ENCODE measurements around the gene PRR33.

PRR33 gene

DNA sequence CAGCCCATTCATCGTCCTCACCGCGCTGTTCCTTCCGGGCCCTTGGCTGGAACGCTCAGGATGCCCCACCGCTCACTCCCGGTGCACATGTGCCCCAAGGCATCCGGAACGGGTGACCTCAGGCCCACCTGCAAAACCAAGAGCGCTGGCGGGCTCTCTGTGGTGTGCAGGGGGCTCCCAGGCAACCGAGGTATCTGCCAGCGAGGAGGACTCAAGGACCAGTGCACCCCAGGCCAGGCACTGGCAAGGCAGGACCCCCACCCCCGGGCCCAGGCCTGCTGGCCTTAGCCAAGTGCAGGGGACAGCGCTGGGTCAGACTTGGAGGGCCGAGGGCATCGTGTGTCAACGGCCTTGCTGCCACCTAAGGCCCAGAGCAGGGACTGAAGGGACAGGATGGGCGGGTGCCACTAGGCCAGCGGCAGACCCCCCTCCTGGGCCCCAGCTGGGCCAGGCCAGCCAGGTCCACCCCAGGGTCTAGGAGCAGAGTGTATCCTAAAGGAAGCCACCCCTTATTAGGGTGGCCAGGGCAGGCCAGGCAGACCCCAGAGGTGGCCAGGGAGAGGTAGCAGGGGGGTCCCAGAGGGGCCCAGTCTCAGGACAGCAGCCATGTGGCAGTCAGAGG is 36.3 kb upstream of the PRR33 start:
- DNase-seq (ENCODE audit: low read depth): no peak

DNA sequence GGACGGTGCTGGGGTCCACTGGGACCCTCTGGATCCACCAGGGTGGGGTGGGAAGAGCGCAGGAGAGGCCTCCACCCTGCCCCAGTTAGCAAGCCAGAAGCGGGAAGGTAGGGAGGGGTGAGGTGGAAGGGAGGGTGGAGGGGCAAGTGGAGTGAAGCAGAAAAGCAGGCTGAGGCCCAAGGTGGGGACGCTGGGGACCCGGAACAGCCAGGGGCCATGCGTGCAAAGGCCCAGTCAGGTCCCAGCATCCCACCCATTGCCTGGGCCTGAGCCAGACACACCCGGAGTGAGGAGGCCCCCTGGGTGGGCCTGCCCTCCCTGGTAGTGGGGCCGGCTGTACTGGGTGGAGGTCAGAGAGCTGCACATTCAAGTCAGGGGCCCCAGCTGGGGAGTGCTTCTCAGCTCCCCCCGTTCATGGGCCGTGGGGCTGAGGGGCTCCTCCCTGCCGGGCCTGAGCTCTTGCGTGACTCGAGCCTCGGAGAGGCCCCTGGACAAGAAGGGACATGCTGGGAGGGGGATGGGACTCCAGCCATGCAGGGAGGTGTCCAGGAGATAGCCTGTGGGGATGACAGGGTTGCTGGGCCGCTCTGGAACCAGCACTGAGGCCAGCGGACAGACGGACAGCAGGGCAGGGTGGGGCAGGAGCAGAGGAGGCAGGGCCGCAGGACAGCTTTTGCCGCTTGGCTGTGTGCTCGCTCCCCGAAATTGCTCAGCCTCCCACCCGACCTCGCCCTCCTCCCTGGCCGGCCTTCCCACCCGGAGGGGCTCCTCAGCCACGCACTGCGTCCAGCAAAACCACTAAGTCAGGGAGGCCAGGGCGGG is 35.5 kb upstream of the PRR33 start:
- no peak for DNase-seq (ENCODE audit: low read depth)

DNA sequence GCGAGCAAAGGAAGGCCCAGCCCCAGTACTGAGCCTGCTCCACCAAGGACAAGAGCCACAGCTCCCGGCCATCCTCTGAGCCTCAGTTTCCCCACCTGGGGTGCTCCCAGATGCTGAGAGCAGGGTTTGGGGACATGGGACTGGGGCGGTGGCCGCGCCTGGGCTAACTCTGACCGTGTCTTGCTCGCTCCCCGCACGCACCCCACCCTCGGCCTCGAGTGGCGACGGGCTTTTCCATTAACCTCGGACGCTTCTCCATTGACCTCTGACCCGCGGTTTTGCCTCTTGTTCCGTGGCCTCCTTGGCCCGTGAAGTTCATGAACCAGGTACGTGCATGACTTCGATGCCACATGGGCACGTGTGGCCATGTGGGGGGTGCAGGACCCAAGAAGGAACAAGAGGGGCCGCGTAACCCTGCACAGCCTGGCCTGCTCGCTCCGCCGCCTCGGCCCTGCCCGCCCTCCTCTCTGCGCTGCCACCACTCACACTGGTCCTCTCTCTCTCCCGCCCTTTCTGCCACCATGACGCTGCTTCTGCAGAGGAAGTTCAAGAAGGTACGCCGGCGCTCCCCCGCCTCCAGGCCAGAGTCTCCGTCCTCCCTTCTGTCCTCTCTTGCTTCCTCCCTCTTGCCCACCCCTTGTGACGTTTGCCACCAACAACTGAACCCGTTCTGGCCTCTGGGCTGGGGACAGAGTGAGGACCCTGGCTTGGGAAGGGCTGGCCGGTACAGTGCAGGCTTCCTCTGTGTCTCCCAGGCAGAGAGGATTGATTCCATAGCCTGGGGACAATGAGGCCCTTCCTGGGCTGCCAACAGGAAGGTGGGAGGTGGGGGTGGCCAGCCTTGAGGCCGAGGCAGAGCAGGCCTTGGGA is 34.7 kb upstream of the PRR33 start:
- DNase-seq (ENCODE audit: low read depth): no peak

DNA sequence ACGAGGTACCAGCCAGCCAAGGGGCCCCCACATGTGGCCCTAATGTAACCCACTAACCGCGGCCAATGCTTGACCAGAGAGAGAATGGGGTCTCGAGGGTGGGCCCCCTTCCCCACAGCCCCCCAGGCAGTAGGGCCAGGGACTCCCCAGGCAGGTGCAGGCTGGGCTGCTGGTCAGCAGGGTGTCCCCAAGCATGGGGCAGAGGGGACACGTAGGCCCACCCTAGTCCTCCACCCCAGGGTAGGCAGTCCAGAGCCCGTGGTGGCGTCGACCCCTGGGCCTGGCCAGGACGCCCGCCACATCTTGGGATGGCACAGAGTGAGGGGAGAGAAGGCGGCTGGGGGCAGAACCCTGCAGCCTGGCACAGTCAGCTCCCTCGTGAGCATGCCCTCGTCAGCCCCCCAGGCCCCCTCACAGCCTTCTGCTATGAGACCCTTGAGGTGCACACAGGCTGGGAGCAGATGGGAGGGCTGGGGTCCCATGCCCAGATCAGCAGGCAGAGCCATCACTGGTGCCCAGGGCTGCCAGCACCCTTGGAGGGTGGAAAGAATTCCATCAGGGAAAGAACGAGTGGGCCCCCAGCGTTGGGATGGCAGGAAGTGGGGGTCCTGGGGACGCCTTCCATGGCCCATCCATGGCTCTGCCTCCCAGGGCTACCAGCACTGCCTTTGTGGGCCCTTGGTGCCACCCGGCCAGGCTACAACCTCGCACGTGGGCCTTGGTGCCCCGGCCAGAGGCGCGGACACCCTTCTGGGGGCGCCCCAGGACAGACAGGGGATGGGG is 33.9 kb upstream of the PRR33 start:
- DNase-seq (ENCODE audit: low read depth): no peak

DNA sequence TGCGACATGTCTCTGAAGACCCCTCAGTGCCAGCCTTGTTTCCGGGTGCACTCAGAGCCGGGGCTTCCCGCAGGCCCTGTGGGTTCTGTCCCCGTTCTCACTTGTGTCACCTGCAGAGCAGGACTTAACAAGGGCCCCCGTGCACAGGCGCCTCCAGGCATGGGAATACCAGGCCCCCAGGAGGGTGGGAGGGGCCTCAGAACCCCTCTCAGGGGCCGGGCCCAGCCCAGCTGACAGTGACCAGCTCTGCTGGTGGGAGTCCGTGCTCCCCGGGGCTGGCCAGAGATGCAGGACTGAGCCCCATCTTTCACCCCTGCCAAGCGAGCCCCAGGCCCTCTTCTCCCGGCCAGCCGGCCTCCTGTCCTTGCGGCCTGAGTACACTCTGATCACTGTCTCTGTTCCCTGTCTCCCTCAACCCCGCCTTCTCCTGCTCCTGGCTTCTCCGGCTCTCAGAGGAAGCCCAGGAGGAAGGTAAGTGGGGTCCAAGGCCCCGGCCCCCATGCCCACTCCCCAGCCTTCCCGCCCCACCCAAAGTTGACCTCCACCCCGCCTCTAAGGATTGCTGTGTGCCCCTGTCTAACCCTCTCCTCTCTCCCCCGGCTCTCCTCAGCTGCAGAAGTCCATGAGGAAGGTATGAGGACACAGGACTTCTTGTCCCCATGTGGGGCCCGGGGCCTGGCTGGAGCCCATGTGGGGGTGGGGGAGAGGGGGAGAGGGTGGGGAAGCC is 33.1 kb upstream of the PRR33 start:
- DNase-seq (ENCODE audit: low read depth): no peak

DNA sequence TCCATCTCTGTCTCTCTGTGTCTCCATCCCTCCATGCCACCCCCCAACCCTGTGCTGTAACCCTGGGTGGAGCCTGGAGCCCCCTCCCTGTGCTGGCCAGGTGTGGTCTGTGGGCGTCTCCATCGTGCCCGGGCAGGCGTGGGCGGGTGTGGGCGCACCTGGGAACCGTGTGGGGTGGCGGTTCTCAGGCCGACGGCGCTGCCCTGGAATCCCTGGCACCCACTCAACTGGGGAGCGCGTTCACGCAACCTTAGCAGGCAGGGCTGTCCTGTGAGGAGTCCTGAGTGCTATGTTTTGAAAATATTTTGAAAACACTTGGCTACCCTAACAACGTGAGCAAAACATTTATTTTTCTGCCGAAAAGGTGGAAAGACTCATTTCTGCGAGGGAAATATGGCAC is 32.5 kb upstream of the PRR33 start:
- DNase-seq (ENCODE audit: low read depth): no peak

DNA sequence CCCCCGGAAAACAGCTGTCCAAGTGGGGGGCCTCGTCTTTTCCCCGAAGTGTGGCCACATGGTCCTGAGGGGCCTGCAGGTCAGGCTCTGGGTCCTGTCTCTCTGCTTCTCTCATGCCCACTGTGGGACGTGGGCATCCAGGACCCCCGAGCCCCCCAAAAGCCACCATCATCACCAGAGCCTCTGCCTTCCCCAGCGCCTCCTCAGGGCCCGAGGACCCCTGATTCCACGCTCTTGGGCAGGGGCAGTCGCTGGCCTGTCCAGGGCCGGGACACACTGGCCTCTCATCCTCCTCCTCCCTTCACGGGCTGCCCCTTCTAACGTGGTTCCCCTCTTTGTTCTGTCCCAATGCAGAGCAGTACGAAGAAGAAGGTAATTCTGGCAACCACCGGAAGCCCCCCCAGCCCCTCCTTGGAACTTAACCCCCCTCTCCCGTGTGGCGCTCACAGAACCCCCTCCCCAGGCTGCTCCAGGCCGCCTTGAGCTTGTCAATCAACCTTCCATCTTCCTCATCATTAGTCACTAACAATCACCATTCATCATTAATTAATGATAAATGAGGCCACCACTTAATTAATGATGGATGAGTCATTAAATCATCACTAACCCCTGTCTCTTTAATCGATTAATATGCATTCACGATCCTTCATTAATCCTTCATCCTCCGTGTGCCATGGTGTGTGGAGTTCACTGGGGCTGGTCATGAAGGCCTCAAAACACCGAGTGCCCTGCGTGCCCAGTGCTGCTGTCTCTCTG is 31.7 kb upstream of the PRR33 start:
- DNase-seq (ENCODE audit: low read depth): no peak

DNA sequence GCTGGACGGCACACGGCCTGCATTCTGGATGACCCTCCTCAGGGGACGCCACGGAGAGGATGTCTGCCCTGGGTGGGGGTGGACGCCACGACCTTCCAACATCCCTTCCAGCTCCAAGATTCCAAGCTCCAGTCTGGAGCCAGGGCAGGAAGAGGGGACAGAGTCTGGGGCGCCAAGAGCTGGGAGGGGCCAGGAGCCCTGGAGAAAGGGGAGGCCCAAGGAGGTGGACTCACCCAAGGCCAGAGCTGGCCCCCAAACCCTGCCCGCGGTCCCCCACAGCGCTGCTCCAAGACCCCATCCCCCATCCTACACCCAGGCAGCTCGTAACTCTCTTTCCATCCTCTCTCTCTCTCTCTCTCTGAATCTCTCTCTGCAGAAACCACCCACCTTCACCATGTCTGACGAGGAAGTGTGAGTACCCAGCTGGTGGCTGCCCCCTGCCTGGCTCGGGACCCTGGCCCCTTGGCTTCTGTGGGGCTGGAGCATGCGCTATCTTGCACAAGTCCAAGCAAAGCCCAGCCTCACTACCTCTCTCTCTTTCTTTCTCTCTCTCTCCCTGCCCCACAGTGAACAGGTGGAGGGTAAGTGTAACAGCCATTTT is 30.9 kb upstream of the PRR33 start:
- no peak for DNase-seq (ENCODE audit: low read depth)

DNA sequence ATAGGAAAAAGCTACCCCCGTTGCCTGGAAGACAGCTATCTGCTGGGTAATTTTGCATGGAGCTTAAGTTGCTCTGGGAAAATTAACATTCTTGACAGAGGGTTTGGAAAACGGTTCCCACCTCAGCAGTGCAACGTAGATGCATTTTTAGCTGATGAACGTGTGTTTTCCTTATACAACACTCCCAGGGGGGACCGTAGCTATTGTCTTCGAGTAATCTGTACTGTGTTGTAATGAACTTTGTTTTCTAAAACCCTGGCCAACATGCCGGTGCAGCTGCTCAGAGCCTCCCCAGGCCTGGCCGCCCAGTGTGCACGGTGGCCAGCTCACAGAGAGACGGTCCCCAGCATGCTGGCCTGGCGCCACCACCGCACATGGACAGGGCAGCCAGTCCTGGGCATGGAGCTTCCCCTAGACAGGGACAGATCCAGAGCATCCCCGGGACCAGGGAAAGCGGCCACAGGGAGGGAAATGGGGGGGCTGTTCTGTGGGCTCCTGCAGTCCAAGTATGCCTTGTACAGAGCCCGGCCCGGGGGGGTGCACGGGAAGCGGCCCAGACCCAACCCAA is 30.0 kb upstream of the PRR33 start:
- no peak for DNase-seq (ENCODE audit: low read depth)

DNA sequence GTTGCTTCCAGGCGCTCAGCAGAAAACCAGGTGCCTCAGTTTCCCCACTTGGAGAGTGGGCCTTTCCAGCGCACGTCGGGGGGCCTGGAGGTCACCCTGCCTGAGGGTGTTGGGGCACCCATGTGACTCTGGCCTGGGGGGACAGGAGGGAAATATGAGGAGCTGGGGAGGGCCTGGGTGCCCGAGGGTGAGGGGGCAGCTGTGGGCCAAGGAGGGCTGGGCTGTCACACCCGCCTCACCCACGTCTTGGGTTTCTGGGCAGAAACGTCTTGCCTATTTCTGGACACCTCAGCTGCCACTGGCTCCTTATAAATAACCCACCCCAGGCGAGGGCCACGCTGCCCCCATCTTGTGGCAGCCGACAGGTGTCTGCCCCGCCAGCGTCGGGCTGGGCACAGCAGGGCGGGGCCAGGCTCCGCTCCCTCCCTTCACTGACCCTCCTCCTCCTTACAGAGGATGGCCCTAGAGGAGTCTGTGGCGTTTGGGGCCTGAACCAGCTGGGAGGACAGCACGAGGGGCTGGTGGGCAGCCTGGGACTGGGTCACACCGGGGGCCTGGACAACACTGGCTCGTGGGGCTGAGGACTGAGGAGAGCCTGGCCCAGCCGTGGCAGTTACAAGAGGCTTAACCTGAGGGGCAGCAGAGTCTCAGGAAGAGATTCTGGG is 29.3 kb upstream of the PRR33 start:
- DNase-seq (ENCODE audit: low read depth): no peak

DNA sequence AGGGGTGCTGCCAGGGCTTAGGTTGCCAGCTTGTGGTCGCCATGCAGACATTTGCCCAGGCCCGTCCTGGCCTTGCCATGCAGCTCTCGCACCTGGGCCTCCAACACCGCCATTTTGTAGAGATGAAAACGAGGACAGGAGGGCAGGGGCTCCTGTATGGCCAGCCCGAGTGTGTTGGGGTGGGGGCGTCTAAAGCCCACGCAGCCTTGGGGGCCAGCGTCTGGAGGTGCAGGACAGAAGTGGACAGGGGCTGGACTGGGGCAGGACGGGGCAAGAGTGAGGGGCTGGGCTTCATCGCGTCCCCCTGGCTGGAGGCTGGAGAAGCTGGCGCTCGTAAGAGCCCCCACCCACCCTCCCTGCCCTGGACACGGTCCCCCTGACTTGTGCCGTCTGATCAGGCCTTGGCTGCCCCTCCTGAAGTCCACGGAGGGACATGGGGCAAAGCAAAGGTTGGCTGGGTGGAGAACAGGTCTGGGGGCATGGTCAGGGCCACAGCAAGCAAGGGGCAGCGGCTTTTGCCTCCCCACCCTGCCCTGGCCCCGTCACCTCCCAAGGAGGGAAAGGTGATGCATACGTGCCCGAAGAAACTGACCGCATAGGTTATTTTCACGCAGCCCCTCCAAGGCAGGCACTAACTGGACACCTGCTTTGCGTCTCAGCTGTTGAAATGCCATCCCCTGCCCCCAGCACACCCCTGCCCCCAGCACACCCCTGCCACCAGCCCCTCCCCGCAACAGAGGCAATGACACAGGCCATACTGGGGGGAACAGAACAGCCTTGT is 28.6 kb upstream of the PRR33 start:
- no peak for DNase-seq (ENCODE audit: low read depth)

DNA sequence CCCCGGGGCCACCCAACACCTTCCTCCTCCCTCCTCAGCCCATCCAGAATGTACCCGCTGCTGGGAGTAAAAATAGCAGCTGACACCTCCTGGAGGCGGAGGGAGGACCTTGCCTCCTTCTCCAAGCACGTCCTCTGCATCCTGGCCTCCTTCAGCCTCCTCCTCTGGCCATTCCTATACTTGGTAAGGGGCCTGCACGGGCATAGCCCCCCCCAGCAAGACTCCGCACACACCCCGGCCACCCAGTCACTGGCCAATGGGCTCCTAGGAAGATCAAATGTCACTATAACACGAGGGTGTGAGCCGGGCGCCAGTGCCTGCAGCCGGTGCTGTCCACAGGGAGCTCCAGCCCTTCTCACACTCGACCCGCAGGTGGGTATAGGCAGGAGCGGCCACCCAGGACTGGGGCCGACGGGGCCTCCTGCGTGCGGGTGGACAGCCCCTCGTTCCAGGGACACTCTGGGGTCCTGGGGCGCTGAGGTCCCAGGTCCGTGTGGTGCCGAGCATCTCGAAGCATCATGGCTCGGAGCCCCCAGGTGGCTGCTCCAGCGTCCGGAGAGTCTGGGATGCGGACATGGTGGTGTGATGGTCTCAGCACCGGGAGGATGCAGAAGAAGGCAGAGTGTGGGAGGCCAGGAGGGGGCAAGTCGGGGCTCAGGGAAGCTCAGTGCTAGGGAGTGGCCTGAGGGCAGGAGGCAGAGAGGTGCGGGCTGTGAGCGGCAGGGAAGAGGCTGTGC is 27.9 kb upstream of the PRR33 start, which contains the start of gene TNNT3:
Gene TNNT3, plus strand, starts transcription at position 313 of the 737 bp plus-strand sequence. CDS start 3,172 bp downstream, outside the sequence.
- DNase-seq (ENCODE audit: low read depth): no peak

DNA sequence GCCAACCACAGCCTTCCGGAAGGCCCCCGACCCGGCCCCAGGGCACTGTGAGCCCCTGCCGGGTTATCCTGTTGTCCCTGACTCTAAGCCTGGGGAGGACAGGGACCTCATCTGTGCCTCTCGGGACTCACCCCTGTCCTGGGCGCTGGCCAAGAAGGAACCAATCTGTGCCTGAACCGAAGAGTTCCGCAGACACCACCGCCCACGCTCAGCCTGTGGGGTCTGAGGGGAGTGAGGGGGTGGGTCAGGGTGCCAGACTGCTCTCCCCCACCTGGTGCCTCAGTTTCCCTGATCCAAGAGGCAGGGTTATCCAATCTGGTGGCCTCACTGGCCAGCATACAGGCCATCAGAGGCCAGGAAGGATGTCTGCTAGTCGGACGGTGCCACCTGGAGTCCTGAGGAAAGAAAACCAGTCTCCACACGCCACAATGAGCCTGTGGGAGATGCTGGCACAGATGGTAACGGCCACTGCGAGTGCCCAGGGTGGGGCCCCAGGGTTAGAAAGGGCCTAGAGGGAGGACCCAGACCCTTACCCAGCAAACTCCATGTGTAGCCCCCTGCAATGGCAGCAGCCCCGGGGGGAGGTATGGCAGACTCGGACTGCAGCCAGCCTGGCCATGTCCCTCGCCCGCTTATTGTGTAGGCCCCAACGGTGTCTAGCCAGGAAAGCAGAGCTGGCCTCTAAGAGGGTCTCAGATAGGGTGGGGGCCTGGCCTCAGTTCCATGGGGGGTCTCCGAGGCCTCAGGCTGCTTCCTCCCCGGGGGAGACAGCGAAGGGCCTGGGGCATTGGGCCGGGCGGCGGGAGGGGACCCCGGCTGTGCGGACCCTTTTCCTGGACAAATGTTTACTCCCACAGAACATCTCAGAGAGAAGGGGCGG is 27.0 kb upstream of the PRR33 start:
- no peak for DNase-seq (ENCODE audit: low read depth)

DNA sequence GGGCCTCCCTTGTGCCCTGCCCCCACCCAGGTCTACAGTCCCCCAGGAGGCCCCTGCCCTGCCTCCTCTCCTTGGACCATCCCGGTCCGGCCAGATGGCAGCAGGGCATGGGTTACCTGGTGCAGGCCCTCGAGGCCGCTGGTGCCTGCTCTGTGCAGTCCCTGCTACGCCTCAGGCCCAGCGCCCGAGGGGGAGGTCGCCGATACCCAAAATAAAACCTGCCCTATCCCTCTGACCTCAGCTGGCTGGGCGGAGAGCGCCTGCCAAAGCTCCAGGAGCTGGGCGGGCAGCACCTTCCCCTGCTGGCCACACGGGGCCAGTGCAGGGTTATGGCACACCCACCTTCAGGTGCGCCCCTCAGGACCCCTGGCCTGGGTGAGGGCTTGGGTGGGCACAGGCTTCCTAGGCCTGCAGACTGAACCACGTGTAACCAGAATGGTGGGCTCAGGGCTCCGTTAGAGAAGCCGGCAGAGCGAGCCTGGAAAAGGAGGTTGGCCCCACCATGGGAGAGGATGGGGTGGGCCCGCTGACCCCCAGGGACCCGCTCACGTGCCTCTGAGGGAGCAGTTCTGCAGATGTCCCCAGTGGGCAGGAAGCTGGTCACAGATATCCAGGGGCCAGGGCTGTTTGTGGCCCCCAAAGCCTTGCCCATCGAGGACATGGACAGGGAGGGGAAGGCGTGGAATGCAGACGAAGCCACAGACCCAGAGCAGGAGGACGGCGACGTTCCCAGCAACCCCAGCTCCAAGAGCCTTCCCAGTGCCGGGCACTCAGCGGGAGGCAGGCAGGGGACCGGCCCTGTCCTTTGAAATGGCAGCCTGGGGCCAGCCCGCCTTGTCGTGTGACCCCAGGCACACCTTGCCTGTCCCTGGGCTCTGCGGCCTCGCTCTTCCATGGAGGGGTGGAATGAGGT is 26.1 kb upstream of the PRR33 start:
- no peak for DNase-seq (ENCODE audit: low read depth)

DNA sequence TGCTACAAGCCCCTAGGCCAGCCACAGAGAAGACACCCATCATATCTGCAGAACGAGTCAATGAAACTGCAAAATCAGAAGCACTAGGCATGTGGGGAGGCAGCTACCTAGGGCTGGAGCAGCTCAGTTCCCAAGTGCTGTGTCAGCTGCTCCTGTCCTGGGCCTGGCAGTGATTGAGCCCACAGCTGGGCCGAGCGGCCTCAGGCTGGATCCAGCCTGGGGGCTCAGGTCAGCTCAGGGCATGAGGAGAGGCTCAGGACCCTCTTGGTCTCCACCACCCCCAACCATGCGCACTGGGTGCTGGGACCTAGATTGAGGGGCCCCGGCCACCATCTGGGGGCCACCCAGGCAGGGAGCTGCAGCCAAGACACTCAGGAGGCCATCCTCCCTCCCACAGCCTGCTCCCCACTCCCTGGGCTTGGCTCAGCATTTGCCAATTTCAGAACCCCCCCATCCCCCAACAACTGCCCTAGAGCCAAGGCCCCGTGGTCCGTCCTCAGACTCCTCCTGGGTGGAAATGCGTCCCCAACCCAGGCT is 25.4 kb upstream of the PRR33 start:
- no peak for DNase-seq (ENCODE audit: low read depth)

Data from HS-27A (cell line).